NB4 (cell line): ENCODE data around the gene ORMDL2.

Source experiments
- CTCF ChIP-seq: IDR thresholded peaks from one replicate; pipeline ENCODE4 v1.5.1; 2012; ENCODE audit warnings: low read depth, low read length
- MAX ChIP-seq: IDR thresholded peaks from 2 replicates; pipeline ENCODE4 v1.6.1; 2011; ENCODE audit warnings: low read depth, low read length
- POLR2A ChIP-seq: IDR thresholded peaks from 2 replicates; pipeline ENCODE4 v1.6.1; 2011; ENCODE audit warnings: mild to moderate bottlenecking; ENCODE audit not compliant: insufficient read length; ENCODE audit errors: extremely low read depth

GRCh38 chr12:55845361-55845760, 27.5 kb downstream of the ORMDL2 start:
- TF ChIP-seq MAX: no peak
- no peak for TF ChIP-seq CTCF
- no peak for TF ChIP-seq POLR2A
